ENCODE measurements around the gene HEXB. TPM values are rescaled to one million over a fixed set of nuclear protein-coding genes. Genes with fewer than 3 reads are reported as not detected.

The HEXB gene
- total and polyA plus RNA-seq, 2 of the 8 experiments (the other 6 are each of a cell fraction or from before 2014, with no cell fraction given), result 39.7 to 69.2 TPM

DNA sequence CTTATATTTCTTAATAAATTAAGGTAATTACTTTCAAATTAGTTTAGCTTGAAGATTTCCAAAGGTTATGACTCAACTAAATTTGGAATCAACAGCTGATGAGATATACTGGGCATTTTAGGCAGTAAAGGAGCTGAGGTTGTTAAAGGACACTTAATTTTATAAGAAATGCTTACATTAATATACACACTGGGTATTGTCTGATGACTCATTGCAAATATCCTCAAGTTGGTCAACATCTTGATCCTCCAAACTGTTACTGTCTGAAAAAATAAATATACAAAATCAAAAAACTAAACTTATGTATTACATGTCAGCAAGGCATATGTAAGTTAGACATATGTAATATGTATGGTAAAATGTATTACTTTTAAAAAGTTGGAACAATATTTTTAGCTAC lies 78.5 kb downstream of the HEXB start (continued):
- TF ChIP-seq TAF1 (IDR thresholded peaks at IDR 0.05; ENCODE audit: low read depth, low read length) (no peak), JUN (IDR thresholded peaks at IDR 0.05; ENCODE audit: low read depth, low read length) (no peak), CEBPB (IDR thresholded peaks at IDR 0.05; ENCODE audit: low read depth, low read length) (no peak)
